Colonic mucosa (tissue), 4 donors: ENCODE measurements around the gene MYO5C. TPM values are rescaled to one million over a fixed set of nuclear protein-coding genes. Genes with fewer than 3 reads are reported as not detected.

ENCODE experiments used
- DNase-seq: peaks from one replicate; pipeline ENCODE4 v3.0.0-alpha.2; 2020
- H3K27ac ChIP-seq: fragments of 200-600 bp; one replicate; pipeline ENCODE4 v1.8.0; 2021
- H3K27me3 ChIP-seq: fragments of 200-600 bp; one replicate; pipeline ENCODE4 v1.8.0; 2021
- H3K36me3 ChIP-seq: fragments of 200-600 bp; one replicate; pipeline ENCODE4 v1.8.0; 2021
- H3K4me1 ChIP-seq: fragments of 200-600 bp; one replicate; pipeline ENCODE4 v1.8.0; 2021; ENCODE audit warnings: mild to moderate bottlenecking
- H3K4me3 ChIP-seq: fragments of 200-600 bp; one replicate; pipeline ENCODE4 v1.8.0; 2021
- H3K9ac ChIP-seq, 2 donors: one replicate each; pipeline ENCODE4 v1.7.0; 2013; ENCODE audit warnings: control low read depth in 2 of 2, low read depth in 2 of 2, low read length in 2 of 2
- H3K9me3 ChIP-seq: fragments of 200-600 bp; one replicate; pipeline ENCODE4 v1.8.0; 2021
- intact Hi-C: fragments of 100-400 bp; cut with DNase I; formaldehyde crosslinking; loops from one replicate; pipeline ENCODE4 v1.14.1; 2022
- total RNA-seq, 2 donors: library from RNA; stranded (reverse); fragmentation: NEBNext Ultra II Directional in 1 of 2; extraction: Animal tissue kit (Norgen Biotek cat#: 25700) in 1 of 2; gene quantifications; one replicate each; pipeline ENCODE4 v1.2.1, GENCODE V29; 2021
- TF ChIP-seq, protein P1 (sequence below): fragments of 200-600 bp; IDR thresholded peaks from one replicate; pipeline ENCODE4 v1.8.0; 2022; ENCODE audit warnings: antibody characterized with exemption, mild to moderate bottlenecking
- donor health status: healthy.
- donor health status: DM: no; HTN: no; CAD: no.
- donor health status: DM: no; HTN: no; CAD: no.

Gene MYO5C
- total RNA-seq, 2 donors from 2014 or later = 71.4 to 102 TPM

GRCh38 chr15:52193791-52194190 lies 101.8 kb downstream of the MYO5C start:
- intact Hi-C loops = no loop called here
- Histone ChIP-seq H3K9ac (no peak overlapping the region), H3K27me3 (no peaks in the 10 kb centered on the region), H3K36me3 (no peaks in the 10 kb centered on the region), H3K4me1 (no peaks in the 10 kb centered on the region), H3K9me3 (no peaks in the 10 kb centered on the region), H3K4me3 (no peak overlapping the region), H3K27ac (no peak overlapping the region)
- TF ChIP-seq, protein P1, sequence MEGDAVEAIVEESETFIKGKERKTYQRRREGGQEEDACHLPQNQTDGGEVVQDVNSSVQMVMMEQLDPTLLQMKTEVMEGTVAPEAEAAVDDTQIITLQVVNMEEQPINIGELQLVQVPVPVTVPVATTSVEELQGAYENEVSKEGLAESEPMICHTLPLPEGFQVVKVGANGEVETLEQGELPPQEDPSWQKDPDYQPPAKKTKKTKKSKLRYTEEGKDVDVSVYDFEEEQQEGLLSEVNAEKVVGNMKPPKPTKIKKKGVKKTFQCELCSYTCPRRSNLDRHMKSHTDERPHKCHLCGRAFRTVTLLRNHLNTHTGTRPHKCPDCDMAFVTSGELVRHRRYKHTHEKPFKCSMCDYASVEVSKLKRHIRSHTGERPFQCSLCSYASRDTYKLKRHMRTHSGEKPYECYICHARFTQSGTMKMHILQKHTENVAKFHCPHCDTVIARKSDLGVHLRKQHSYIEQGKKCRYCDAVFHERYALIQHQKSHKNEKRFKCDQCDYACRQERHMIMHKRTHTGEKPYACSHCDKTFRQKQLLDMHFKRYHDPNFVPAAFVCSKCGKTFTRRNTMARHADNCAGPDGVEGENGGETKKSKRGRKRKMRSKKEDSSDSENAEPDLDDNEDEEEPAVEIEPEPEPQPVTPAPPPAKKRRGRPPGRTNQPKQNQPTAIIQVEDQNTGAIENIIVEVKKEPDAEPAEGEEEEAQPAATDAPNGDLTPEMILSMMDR = no peak
- no peak for DNase-seq

GRCh38 chr15:52193321-52193720 lies 102.3 kb downstream of the MYO5C start:
- H3K27ac ChIP-seq = no peak overlapping the region
- no peak overlapping the region for H3K4me3 ChIP-seq
- H3K9me3 ChIP-seq = no peaks in the 10 kb centered on the region
- TF ChIP-seq, protein P1 = no peak
- no peak overlapping the region for H3K9ac ChIP-seq
- intact Hi-C loops = no loop called here
- no peak for DNase-seq
- H3K36me3 ChIP-seq = no peaks in the 10 kb centered on the region
- no peaks in the 10 kb centered on the region for H3K27me3 ChIP-seq
- H3K4me1 ChIP-seq = no peaks in the 10 kb centered on the region

- Histone ChIP-seq H3K9me3 (no peaks in the 10 kb centered on the region), H3K4me3 (no peak within 1 kb of the TSS), H3K36me3 (no peaks in the 10 kb centered on the region), H3K27me3 (no peaks in the 10 kb centered on the region), H3K4me1 (no peaks in the 10 kb centered on the region), H3K27ac (no peak within 1 kb of the TSS), H3K9ac (no peak within 1 kb of the TSS)
- TF ChIP-seq, protein P1 = no peak
- no peak for DNase-seq
- intact Hi-C loops = no loop called here
Measured at GRCh38 chr15:52191207-52191606, 104.4 kb downstream of the MYO5C start, which contains the start of gene GNB5. Gene GNB5, minus strand, starts transcription at chr15:52191392. Its CDS starts 6,716 bp downstream, at chr15:52184676.

- Histone ChIP-seq H3K27me3 (no peaks in the 10 kb centered on the region), H3K9me3 (no peaks in the 10 kb centered on the region), H3K4me1 (no peaks in the 10 kb centered on the region), H3K4me3 (no peak overlapping the region), H3K36me3 (no peaks in the 10 kb centered on the region), H3K9ac (no peak overlapping the region), H3K27ac (no peak overlapping the region)
- TF ChIP-seq, protein P1 = no peak
- no peak for DNase-seq
- intact Hi-C loops = no loop called here
Measured at GRCh38 chr15:52186651-52187486, 108.7 kb downstream of the MYO5C start.

DNA sequence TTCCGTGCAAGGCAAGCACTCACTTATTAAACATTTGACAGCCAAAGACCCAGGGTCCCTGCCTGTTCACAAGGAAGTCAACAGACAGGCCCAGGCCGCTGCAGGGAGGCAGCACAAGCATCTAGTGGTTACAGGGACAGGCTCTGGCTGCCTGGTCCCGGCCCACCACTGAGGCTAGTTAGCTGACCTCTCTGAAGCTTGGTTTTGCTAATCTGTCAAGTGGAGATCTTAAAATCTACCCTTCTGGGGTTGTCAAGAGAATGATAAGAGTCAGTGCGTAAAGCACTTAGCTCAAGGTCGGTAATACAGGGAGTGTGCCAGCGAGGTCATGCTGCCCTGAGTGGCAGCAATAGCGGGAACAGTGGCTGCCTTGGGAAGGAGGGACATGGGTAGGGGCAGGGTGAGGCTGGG lies 110.4 kb downstream of the MYO5C start:
- intact Hi-C loops = no loop called here
- TF ChIP-seq, protein P1 = no peak
- Histone ChIP-seq H3K27ac (no peak overlapping the region), H3K4me1 (peaks cover 4% of the 10 kb centered on the region), H3K27me3 (no peaks in the 10 kb centered on the region), H3K36me3 (no peaks in the 10 kb centered on the region), H3K9ac (no peak overlapping the region), H3K4me3 (no peak overlapping the region), H3K9me3 (no peaks in the 10 kb centered on the region)
- no peak for DNase-seq
